Measurements from ENCODE around the gene PTPRJ. TPM values are rescaled to one million over a fixed set of nuclear protein-coding genes. Genes with fewer than 3 reads are reported as not detected.

The PTPRJ gene
- total and polyA plus RNA-seq, 4 donors: 4.1 to 24.7 (median 14.6) TPM

DNA sequence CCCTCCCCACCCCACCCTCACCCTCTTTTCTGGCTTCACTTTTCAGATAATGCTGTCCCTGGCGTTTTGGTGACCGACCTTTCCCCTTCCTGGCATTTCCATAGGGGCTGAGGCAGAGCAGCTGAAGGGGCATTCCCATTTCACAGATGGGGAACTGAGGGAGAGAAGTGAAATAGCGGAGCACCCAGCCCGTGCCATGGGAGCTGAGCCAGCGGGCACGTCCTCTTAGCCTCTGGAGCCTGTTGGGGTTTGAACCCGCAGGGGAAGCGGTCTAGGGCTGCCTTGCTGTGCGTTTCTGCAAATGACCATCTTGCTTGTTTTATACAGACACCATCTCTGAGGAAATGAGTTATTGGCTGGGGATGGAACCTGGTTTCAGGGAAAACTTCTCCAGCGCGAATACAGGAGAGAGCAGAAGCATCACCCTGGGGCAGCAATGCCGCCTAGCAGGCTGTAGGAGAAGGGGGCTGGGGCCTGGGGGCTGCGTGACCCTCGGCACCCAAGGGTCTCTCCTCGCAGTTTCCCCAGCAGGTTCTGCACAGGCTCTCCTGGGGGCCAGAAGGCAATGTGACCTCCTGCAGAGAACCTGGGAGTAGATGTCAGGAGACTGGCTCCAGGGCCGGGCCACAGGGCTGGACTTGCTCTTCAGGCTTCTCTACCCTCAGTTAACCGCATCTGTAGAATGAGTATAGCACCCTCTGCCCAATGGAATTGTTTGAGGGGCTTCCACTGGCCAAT is 1.5 kb downstream of the PTPRJ start:
- Histone ChIP-seq H3K27ac (ENCODE audit: low read depth in 1 of 2, low read length in 2 of 2) (peak overlapping the region; percentile 66 to 71), H3K27me3 (ENCODE audit: control insufficient read depth in 4 of 4, insufficient read depth in 4 of 4, low read length in 3 of 4) (no peaks in the 10 kb centered on the region), H3K4me1 (ENCODE audit: control insufficient read depth in 4 of 4, insufficient read depth in 4 of 4, low read length in 3 of 4) (peaks cover 3 to 48% (median 37%) of the 10 kb centered on the region in 4 donors), H3K9me3 (ENCODE audit: control insufficient read depth in 4 of 4, low read length in 3 of 4) (no peaks in the 10 kb centered on the region), H3K4me3 (ENCODE audit: low read depth in 1 of 3, low read length in 3 of 3) (peak overlapping the region; percentile 64 to 89 (median 70)), H3K9ac (ENCODE audit: low read depth in 1 of 2, low read length in 2 of 2) (peak overlapping the region; percentile 58 to 86), H3K36me3 (ENCODE audit: control insufficient read depth in 4 of 4, insufficient read depth in 3 of 4, low read depth in 1 of 4, low read length in 3 of 4) (no peaks in the 10 kb centered on the region)
- 28% methylated on average over 17 of the region's 17 CpGs for WGBS
- no peak for DNase-seq (ENCODE audit: low spot score)
- TF ChIP-seq RXRA (IDR thresholded peaks at IDR 0.05) (peak in 1 of 2 donors; percentile 10), GABPA (IDR thresholded peaks at IDR 0.05 in 1 of 2, conservative IDR thresholded peaks at IDR 0.05 in 1 of 2) (no peak), YY1 (IDR thresholded peaks at IDR 0.05) (peak; percentile 39)

DNA sequence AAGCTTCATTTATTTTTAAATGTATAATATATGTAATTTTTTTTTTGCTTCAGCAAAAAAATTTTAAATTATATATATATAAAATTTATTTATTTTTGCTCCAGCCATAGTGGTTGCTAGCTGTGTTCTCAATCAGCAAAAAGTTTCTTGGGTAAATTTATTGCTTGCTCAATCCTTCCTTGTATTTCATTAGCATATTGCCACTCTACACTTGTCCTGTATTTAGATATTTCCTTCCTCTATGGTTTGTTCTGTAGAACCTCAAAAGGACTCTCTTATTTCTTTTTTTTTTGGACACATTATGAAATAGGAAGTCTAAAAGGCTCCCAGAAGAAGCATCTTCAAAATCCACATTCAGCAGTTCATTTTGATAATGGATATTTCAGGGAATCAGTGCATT is 2.3 kb downstream of the PTPRJ start:
- Histone ChIP-seq H3K9me3 (ENCODE audit: control insufficient read depth in 4 of 4, low read length in 3 of 4) (no peaks in the 10 kb centered on the region), H3K36me3 (ENCODE audit: control insufficient read depth in 4 of 4, insufficient read depth in 3 of 4, low read depth in 1 of 4, low read length in 3 of 4) (no peaks in the 10 kb centered on the region), H3K4me1 (ENCODE audit: control insufficient read depth in 4 of 4, insufficient read depth in 4 of 4, low read length in 3 of 4) (peaks cover 3 to 41% (median 32%) of the 10 kb centered on the region in 4 donors), H3K9ac (ENCODE audit: low read depth in 1 of 2, low read length in 2 of 2) (peak overlapping the region in 1 of 2 donors; percentile 32), H3K4me3 (ENCODE audit: low read depth in 1 of 3, low read length in 3 of 3) (no peak overlapping the region), H3K27me3 (ENCODE audit: control insufficient read depth in 4 of 4, insufficient read depth in 4 of 4, low read length in 3 of 4) (no peaks in the 10 kb centered on the region), H3K27ac (ENCODE audit: low read depth in 1 of 2, low read length in 2 of 2) (peak overlapping the region; percentile 16 to 47)
- no peak for TF ChIP-seq EGR1 (IDR thresholded peaks at IDR 0.05; ENCODE audit: low read depth in 2 of 2)
- DNase-seq (ENCODE audit: low spot score): no peak

DNA sequence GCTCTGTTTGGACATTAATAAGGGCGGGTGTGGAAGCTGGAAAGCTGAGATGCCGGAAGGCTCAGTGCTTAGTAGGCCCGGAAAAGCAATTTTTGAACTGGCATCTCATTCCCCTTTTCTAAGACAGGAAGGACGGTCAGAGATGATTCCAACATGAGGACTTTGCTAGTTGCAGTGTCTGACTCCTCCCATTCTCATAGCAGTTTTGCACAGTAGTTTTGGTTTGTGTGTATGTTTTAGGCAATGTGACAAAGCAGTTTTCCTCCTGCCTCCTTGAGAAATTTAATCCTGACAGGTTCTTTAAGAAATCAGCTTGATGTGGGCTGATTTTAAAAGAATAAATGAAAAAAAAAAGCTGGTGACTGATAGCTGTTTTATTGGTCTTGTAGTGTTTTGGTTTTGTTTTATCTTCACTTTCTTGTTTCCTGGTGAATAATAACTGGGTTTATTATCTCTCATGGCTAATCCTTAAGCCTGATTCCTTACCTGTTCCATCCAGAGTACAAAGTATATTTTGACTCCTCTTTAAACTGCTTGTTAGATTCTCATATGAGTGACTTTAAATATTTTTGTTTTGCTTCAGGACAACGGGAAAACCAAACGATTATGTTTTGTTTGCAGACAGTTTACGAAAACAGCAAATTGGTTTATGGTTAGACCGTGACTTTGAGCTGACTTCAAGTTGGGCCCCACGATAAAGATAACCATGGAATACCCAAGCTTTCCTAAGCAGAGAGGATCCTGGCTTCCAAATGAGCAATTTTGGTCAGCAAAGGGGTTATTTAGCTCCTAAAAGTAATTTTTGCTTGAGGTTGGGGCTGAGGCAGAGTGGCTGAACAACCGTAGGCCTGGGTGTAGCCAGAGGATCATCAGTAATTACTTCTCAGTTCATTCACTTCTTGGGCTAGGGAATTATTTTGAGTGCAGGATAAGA is 3.4 kb downstream of the PTPRJ start:
- 31% methylated on average over 10 of the region's 10 CpGs for WGBS
- H3K9me3 ChIP-seq (ENCODE audit: control insufficient read depth in 4 of 4, low read length in 3 of 4): no peaks in the 10 kb centered on the region
- H3K27me3 ChIP-seq (ENCODE audit: control insufficient read depth in 4 of 4, insufficient read depth in 4 of 4, low read length in 3 of 4): no peaks in the 10 kb centered on the region
- peaks cover 3 to 39% (median 29%) of the 10 kb centered on the region in 4 donors for H3K4me1 ChIP-seq (ENCODE audit: control insufficient read depth in 4 of 4, insufficient read depth in 4 of 4, low read length in 3 of 4)
- DNase-seq (ENCODE audit: low spot score): no peak
- no peak for TF ChIP-seq FOXA2 (IDR thresholded peaks at IDR 0.05)
- peak in 1 of 2 donors; percentile 5 for TF ChIP-seq RAD21 (IDR thresholded peaks at IDR 0.05)
- peak; percentile 44 for TF ChIP-seq YY1 (IDR thresholded peaks at IDR 0.05)
- peak overlapping the region; percentile 16 to 47 for H3K27ac ChIP-seq (ENCODE audit: low read depth in 1 of 2, low read length in 2 of 2)
- no peak overlapping the region for H3K4me3 ChIP-seq (ENCODE audit: low read depth in 1 of 3, low read length in 3 of 3)
- no peaks in the 10 kb centered on the region for H3K36me3 ChIP-seq (ENCODE audit: control insufficient read depth in 4 of 4, insufficient read depth in 3 of 4, low read depth in 1 of 4, low read length in 3 of 4)
- H3K9ac ChIP-seq (ENCODE audit: low read depth in 1 of 2, low read length in 2 of 2): peak overlapping the region in 1 of 2 donors; percentile 92

DNA sequence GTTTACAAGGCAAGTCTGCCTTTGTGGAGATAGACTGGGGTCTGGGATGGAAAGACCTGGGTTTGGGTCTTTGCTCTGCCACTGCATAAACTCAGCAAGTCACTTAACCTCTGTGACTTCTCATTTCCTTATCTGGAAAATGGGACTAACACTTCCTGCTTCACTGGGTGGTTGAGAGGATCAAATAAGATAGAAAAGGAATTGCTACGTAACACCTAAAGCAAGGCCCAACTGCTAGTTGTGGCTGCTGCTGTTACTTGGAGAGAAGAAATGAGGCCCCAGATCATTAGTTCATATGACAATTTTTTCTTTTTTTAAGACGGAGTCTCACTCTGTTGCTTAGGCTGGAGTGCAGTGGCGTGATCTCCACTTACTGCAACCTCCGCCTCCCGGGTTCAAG is 5.9 kb downstream of the PTPRJ start:
- no peaks in the 10 kb centered on the region for H3K9me3 ChIP-seq (ENCODE audit: control insufficient read depth in 4 of 4, low read length in 3 of 4)
- DNase-seq (ENCODE audit: low spot score): no peak
- no peak overlapping the region for H3K4me3 ChIP-seq (ENCODE audit: low read depth in 1 of 3, low read length in 3 of 3)
- 91% methylated on average over 5 of the region's 5 CpGs for WGBS
- H3K36me3 ChIP-seq (ENCODE audit: control insufficient read depth in 4 of 4, insufficient read depth in 3 of 4, low read depth in 1 of 4, low read length in 3 of 4): no peaks in the 10 kb centered on the region
- H3K9ac ChIP-seq (ENCODE audit: low read depth in 1 of 2, low read length in 2 of 2): no peak overlapping the region
- no peak overlapping the region for H3K27ac ChIP-seq (ENCODE audit: low read depth in 1 of 2, low read length in 2 of 2)
- no peaks in the 10 kb centered on the region for H3K27me3 ChIP-seq (ENCODE audit: control insufficient read depth in 4 of 4, insufficient read depth in 4 of 4, low read length in 3 of 4)
- peaks cover 5 to 45% (median 34%) of the 10 kb centered on the region in 4 donors for H3K4me1 ChIP-seq (ENCODE audit: control insufficient read depth in 4 of 4, insufficient read depth in 4 of 4, low read length in 3 of 4)
- TF ChIP-seq RXRA (IDR thresholded peaks at IDR 0.05): no peak
- TF ChIP-seq HNF4G (IDR thresholded peaks at IDR 0.05): no peak
- TF ChIP-seq, protein P1, sequence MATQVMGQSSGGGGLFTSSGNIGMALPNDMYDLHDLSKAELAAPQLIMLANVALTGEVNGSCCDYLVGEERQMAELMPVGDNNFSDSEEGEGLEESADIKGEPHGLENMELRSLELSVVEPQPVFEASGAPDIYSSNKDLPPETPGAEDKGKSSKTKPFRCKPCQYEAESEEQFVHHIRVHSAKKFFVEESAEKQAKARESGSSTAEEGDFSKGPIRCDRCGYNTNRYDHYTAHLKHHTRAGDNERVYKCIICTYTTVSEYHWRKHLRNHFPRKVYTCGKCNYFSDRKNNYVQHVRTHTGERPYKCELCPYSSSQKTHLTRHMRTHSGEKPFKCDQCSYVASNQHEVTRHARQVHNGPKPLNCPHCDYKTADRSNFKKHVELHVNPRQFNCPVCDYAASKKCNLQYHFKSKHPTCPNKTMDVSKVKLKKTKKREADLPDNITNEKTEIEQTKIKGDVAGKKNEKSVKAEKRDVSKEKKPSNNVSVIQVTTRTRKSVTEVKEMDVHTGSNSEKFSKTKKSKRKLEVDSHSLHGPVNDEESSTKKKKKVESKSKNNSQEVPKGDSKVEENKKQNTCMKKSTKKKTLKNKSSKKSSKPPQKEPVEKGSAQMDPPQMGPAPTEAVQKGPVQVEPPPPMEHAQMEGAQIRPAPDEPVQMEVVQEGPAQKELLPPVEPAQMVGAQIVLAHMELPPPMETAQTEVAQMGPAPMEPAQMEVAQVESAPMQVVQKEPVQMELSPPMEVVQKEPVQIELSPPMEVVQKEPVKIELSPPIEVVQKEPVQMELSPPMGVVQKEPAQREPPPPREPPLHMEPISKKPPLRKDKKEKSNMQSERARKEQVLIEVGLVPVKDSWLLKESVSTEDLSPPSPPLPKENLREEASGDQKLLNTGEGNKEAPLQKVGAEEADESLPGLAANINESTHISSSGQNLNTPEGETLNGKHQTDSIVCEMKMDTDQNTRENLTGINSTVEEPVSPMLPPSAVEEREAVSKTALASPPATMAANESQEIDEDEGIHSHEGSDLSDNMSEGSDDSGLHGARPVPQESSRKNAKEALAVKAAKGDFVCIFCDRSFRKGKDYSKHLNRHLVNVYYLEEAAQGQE (IDR thresholded peaks at IDR 0.05): no peak
- TF ChIP-seq RAD21 (IDR thresholded peaks at IDR 0.05): no peak
- no peak for TF ChIP-seq GABPA (IDR thresholded peaks at IDR 0.05 in 1 of 2, conservative IDR thresholded peaks at IDR 0.05 in 1 of 2)
- no peak for TF ChIP-seq EGR1 (IDR thresholded peaks at IDR 0.05; ENCODE audit: low read depth in 2 of 2)
- no peak for TF ChIP-seq ATF3 (IDR thresholded peaks at IDR 0.05)
- TF ChIP-seq, protein P2, sequence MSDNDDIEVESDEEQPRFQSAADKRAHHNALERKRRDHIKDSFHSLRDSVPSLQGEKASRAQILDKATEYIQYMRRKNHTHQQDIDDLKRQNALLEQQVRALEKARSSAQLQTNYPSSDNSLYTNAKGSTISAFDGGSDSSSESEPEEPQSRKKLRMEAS (IDR thresholded peaks at IDR 0.05): no peak
- no peak for TF ChIP-seq CTCF (IDR thresholded peaks at IDR 0.05; ENCODE audit: low read depth, low read length, missing input control)
- TF ChIP-seq JUND (IDR thresholded peaks at IDR 0.05): no peak
- no peak for TF ChIP-seq YY1 (IDR thresholded peaks at IDR 0.05)
- no peak for TF ChIP-seq FOXA1 (IDR thresholded peaks at IDR 0.05)
- no peak for TF ChIP-seq NR2F2 (IDR thresholded peaks at IDR 0.05)
- TF ChIP-seq HNF4A (conservative IDR thresholded peaks at IDR 0.05): no peak

All from liver (tissue), 9 donors.